H1 (cell line): ENCODE data around the gene FOXO4. TPM values are rescaled to one million over a fixed set of nuclear protein-coding genes. Genes with fewer than 3 reads are reported as not detected.

Experiments
- E2F6 ChIP-seq: IDR thresholded peaks from 2 replicates; pipeline ENCODE4 v1.6.1; 2012; ENCODE audit warnings: inconsistent platforms
- EZH2 ChIP-seq: fragments of 200-600 bp; sonication (generic); IDR thresholded peaks from 2 replicates; pipeline ENCODE4 v1.7.1; 2012; ENCODE audit warnings: low read depth, mild to moderate bottlenecking, moderate library complexity, low read length, inconsistent platforms; ENCODE audit not compliant: severe bottlenecking
- FOSL1 ChIP-seq: IDR thresholded peaks from 2 replicates; pipeline ENCODE4 v1.6.1; 2011; ENCODE audit warnings: mild to moderate bottlenecking, low read depth, low read length, moderate library complexity; ENCODE audit not compliant: insufficient read depth
- JUN ChIP-seq: IDR thresholded peaks from 2 replicates; pipeline ENCODE4 v1.6.1; 2011; ENCODE audit warnings: low read depth, mild to moderate bottlenecking, improper control_type of control experiment, low read length
- KDM5A ChIP-seq: fragments of 200-600 bp; IDR thresholded peaks from 2 replicates; pipeline ENCODE4 v1.7.1; 2012; ENCODE audit warnings: mild to moderate bottlenecking, low read length, inconsistent platforms, mixed read lengths
- PHF8 ChIP-seq: fragments of 200-600 bp; sonication (generic); conservative IDR thresholded peaks from 2 replicates; pipeline ENCODE4 v1.7.1; 2012; ENCODE audit warnings: low read depth, mild to moderate bottlenecking, inconsistent platforms, low read length, moderate library complexity
- RFX5 ChIP-seq: IDR thresholded peaks from 2 replicates; pipeline ENCODE4 v1.6.1; 2011; ENCODE audit warnings: low read depth, low read length, improper control_type of control experiment, borderline replicate concordance
- SP1 ChIP-seq: IDR thresholded peaks from 2 replicates; pipeline ENCODE4 v1.6.1; 2011; ENCODE audit warnings: low read depth, low read length
- polyA plus RNA-seq, 7 experiments: library from polyadenylated mRNA; depleted of rRNA in 3 of 7; stranded (reverse) in 5 of 7; unstranded in 2 of 7; fragments of >200 nt in 5 of 7; fragments of 200-250 nt in 2 of 7; gene quantifications; 1 replicate in 5 of 7; 2 replicates in 1 of 7; 4 replicates in 1 of 7; pipeline versions ENCODE4 v1.2.1 to v1.2.3, GENCODE V29; 2011 to 2013; ENCODE audit warnings: missing spikeins in 2 of 7, mixed read lengths in 2 of 7
- total RNA-seq: library from RNA; stranded (reverse); fragmentation: NEBNext Ultra II Directional; extraction: Animal tissue kit (Norgen Biotek cat#: 25700); gene quantifications from 2 replicates; pipeline ENCODE4 v1.2.1, GENCODE V29; 2021

Gene FOXO4
- total and polyA plus RNA-seq, 2 of the 8 experiments (the other 6 are each of a cell fraction or from before 2014, with no cell fraction given), result 12.3 to 57.4 TPM

GRCh38 chrX:71068044-71068918, 27.4 kb upstream of the FOXO4 start, which contains the start of gene SNX12 (continued):
- TF ChIP-seq EZH2 (no peak), FOSL1 (no peak), JUN (0 out of 2 replicates have a peak, but pooled peaks have one; percentile 38), PHF8 (peak; percentile 29), KDM5A (no peak; the same call in 1 of the 2 replicates), E2F6 (no peak), RFX5 (peak; percentile 82), SP1 (peak; percentile 73; the same call in 1 of the 2 replicates)
- TF ChIP-seq, all 59 proteins: peak for 18
